IMR-90 (cell line): ENCODE measurements around the gene ABR. TPM values are rescaled to one million over a fixed set of nuclear protein-coding genes. Genes with fewer than 3 reads are reported as not detected.
"Not testable (repeated sequence)": the region's sequence is repeated elsewhere in the genome, so short reads cannot be mapped to it uniquely, and the experiment has no call there.

Experiments used
- ATAC-seq: fragments of 200-7000 bp; cut with Tn5 transposase; 2 replicates; pipeline ENCODE4 v1.9.1; 2020; ENCODE audit warnings: low read depth, mild to moderate bottlenecking, moderate library complexity
- BruUV-seq: library from RNA; stranded (reverse); fragments of 400-500 nt; replicated peaks from 2 replicates; lab custom pipeline; 2021; lab: Mats Ljungman, UMichigan
- CTCF ChIA-PET: fragments of 300-600 bp; formaldehyde crosslinking; extraction: SDS; loops from one replicate; lab custom pipeline; 2021; ENCODE audit warnings: antibody characterized with exemption; lab: Yijun Ruan, JAX
- POLR2A ChIA-PET: fragments of 300-600 bp; sonication (Branson Sonifier 250); formaldehyde crosslinking; loops from one replicate; lab custom pipeline; 2022; ENCODE audit warnings: antibody characterized with exemption; ENCODE audit not compliant: unreplicated experiment; lab: Charles Lee
- DNase-seq: peaks from one replicate; pipeline ENCODE4 v3.0.0; 2013
- H2AFZ ChIP-seq: replicated peaks from 2 replicates; pipeline ENCODE3; 2013; ENCODE audit warnings: low read length, mild to moderate bottlenecking; ENCODE audit not compliant: poor library complexity
- H2AK5ac ChIP-seq: 2 replicates; pipeline ENCODE4 v1.6.1; 2013; ENCODE audit warnings: low read depth, low read length, inconsistent platforms
- H2AK9ac ChIP-seq: replicated peaks from 2 replicates; pipeline ENCODE3; 2013; ENCODE audit warnings: mild to moderate bottlenecking, low read depth, low read length, moderate library complexity; ENCODE audit not compliant: poor library complexity
- H2BK120ac ChIP-seq: 2 replicates; pipeline ENCODE4 v1.6.1; 2013; ENCODE audit warnings: low read depth, low read length, inconsistent platforms
- H2BK15ac ChIP-seq: 3 replicates; pipeline ENCODE4 v1.6.1; 2013; ENCODE audit warnings: low read depth, low read length, inconsistent platforms
- H2BK20ac ChIP-seq: 2 replicates; pipeline ENCODE4 v1.6.1; 2013; ENCODE audit warnings: low read depth, mild to moderate bottlenecking, inconsistent platforms, low read length, moderate library complexity
- H2BK5ac ChIP-seq: 2 replicates; pipeline ENCODE4 v1.6.1; 2013; ENCODE audit warnings: mild to moderate bottlenecking, low read depth, low read length, inconsistent platforms; ENCODE audit not compliant: poor library complexity, severe bottlenecking
- H3K14ac ChIP-seq: replicated peaks from 2 replicates; pipeline ENCODE4 v1.6.1; 2013; ENCODE audit warnings: low read depth, low read length, inconsistent platforms
- H3K18ac ChIP-seq: 2 replicates; pipeline ENCODE4 v1.6.1; 2013; ENCODE audit warnings: low read depth, low read length, control low read depth
- H3K23ac ChIP-seq: 2 replicates; pipeline ENCODE4 v1.6.1; 2013; ENCODE audit warnings: low read depth, low read length, inconsistent platforms
- H3K27ac ChIP-seq: 2 replicates; pipeline ENCODE4 v1.5.1; 2013; ENCODE audit warnings: mild to moderate bottlenecking, control low read depth, low read length; ENCODE audit not compliant: insufficient read depth
- H3K27me3 ChIP-seq: 2 replicates; pipeline ENCODE4 v1.6.1; 2013; ENCODE audit warnings: low read length; ENCODE audit not compliant: control insufficient read depth, insufficient read depth
- H3K36me3 ChIP-seq: 2 replicates; pipeline ENCODE4 v1.6.1; 2013; ENCODE audit warnings: low read length, mixed read lengths; ENCODE audit not compliant: control insufficient read depth, insufficient read depth
- H3K4ac ChIP-seq: 2 replicates; pipeline ENCODE4 v1.6.1; 2013; ENCODE audit warnings: low read depth, low read length, inconsistent platforms
- H3K4me1 ChIP-seq: 2 replicates; pipeline ENCODE4 v1.6.1; 2013; ENCODE audit warnings: low read length, mixed read lengths; ENCODE audit not compliant: control insufficient read depth, insufficient read depth
- H3K4me2 ChIP-seq: 2 replicates; pipeline ENCODE4 v1.6.1; 2013; ENCODE audit warnings: low read depth, mild to moderate bottlenecking, control low read depth, low read length, moderate library complexity
- H3K4me3 ChIP-seq: 2 replicates; pipeline ENCODE4 v1.5.1; 2013; ENCODE audit warnings: low read depth, mild to moderate bottlenecking, control low read depth, low read length, moderate library complexity; ENCODE audit not compliant: insufficient read depth
- H3K56ac ChIP-seq: 2 replicates; pipeline ENCODE4 v1.6.1; 2013; ENCODE audit warnings: low read length, inconsistent platforms; ENCODE audit not compliant: insufficient read depth; ENCODE audit errors: extremely low read depth
- H3K79me1 ChIP-seq, 2 experiments: 2 replicates each; pipeline ENCODE4 v1.6.1; 2013; ENCODE audit warnings: low read length in 2 of 2, inconsistent platforms in 1 of 2, low read depth in 1 of 2
- H3K9ac ChIP-seq: 2 replicates; pipeline ENCODE4 v1.6.1; 2013; ENCODE audit warnings: low read depth, low read length, control low read depth
- H3K9me1 ChIP-seq: 2 replicates; pipeline ENCODE4 v1.6.1; 2013; ENCODE audit warnings: low read length, inconsistent platforms; ENCODE audit not compliant: insufficient read depth
- H3K9me3 ChIP-seq: 2 replicates; pipeline ENCODE4 v1.6.1; 2013; ENCODE audit warnings: low read length; ENCODE audit not compliant: control insufficient read depth, insufficient read depth
- H4K20me1 ChIP-seq: 2 replicates; pipeline ENCODE4 v1.6.1; 2013; ENCODE audit warnings: low read length, inconsistent platforms; ENCODE audit not compliant: insufficient read depth
- H4K5ac ChIP-seq: 2 replicates; pipeline ENCODE4 v1.6.1; 2013; ENCODE audit warnings: mild to moderate bottlenecking, low read depth, low read length, control low read depth
- H4K8ac ChIP-seq, 2 experiments: 2 replicates each; pipeline ENCODE4 v1.6.1; 2013; ENCODE audit warnings: low read depth in 2 of 2, low read length in 2 of 2, control low read depth in 1 of 2, inconsistent platforms in 1 of 2
- H4K91ac ChIP-seq: 2 replicates; pipeline ENCODE4 v1.6.1; 2013; ENCODE audit warnings: low read depth, low read length, inconsistent platforms; ENCODE audit not compliant: insufficient read depth
- WGBS, 2 experiments: methylation state at CpG; one replicate each; pipeline versions ENCODE4 v1.1.5 to v1.1.7; 2013; ENCODE audit warnings: missing lambda C conversion rate in 2 of 2; ENCODE audit not compliant: insufficient read length in 1 of 2; ENCODE audit errors: extremely low coverage in 2 of 2; 5-methylcytosine and 5-hydroxymethylcytosine counted together
- dilution Hi-C: fragments of 300-500 bp; cut with HindIII; formaldehyde crosslinking; loops from one replicate; pipeline ENCODE4 v1.14.3; 2018; ENCODE audit warnings: low sequenced_read_pairs; ENCODE audit not compliant: unreplicated experiment
- in situ Hi-C: fragments of 300-500 bp; cut with MboI; formaldehyde crosslinking; loops from 3 replicates; pipeline ENCODE4 v1.14.3; 2019; ENCODE audit warnings: low sequenced_read_pairs, inconsistent platforms, mixed read lengths
- intact Hi-C: fragments of 100-400 bp; cut with micrococcal nuclease; formaldehyde crosslinking; loops from 2 replicates; pipeline ENCODE4 v1.10.0; 2022
- polyA plus RNA-seq, 3 experiments: library from polyadenylated mRNA; depleted of rRNA; stranded (reverse); fragments of >200 nt; gene quantifications; 2 replicates each; pipeline ENCODE4 v1.2.3, GENCODE V29; 2012; ENCODE audit warnings: low replicate concordance in 1 of 3
- total RNA-seq: library from RNA; depleted of rRNA; stranded (reverse); fragments of >200 nt; gene quantifications from 2 replicates; pipeline ENCODE4 v1.2.3, GENCODE V29; 2012

Gene ABR
- total and polyA plus RNA-seq, 2 of the 4 experiments (the other 2 are of a cell fraction) = 28.3 to 79.7 TPM

DNA sequence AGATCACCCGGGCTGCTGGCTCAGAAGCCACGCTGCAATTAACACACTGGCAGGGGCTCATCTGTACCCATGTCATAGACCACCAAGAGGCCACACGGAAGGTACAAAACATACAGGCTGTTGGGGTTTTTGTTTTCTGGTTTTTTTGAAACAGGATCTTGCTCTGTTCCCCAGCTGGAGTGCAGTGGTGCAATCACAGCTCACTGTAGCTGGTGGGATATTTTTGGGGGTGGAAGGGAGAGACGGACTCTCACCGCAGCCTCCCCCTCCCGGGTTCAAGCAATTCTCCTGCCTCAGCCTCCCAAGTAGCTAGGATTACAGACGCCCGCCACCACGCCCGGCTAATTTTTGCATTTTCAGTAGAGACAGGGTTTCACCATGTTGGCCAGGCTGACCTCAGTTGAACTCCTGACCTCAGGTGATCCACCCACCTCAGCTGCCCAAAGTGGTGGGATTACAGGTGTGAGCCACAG is 19.5 kb upstream of the ABR start:
- H3K56ac ChIP-seq, H3K4me1 ChIP-seq, H3K9ac ChIP-seq, H3K4me3 ChIP-seq, DNase-seq, BruUV-seq, intact Hi-C loops, H4K20me1 ChIP-seq, H2BK120ac ChIP-seq, ATAC-seq, H4K91ac ChIP-seq, H3K23ac ChIP-seq, in situ Hi-C loops, H3K27ac ChIP-seq, H4K5ac ChIP-seq, H2AK5ac ChIP-seq, H2BK20ac ChIP-seq, H3K27me3 ChIP-seq, H3K9me1 ChIP-seq, H2AK9ac ChIP-seq, H3K18ac ChIP-seq, H4K8ac ChIP-seq, H3K14ac ChIP-seq, POLR2A ChIA-PET, H3K4ac ChIP-seq, H2BK5ac ChIP-seq, H3K79me1 ChIP-seq, dilution Hi-C loops, H2BK15ac ChIP-seq, H3K4me2 ChIP-seq, H2AFZ ChIP-seq, H3K36me3 ChIP-seq, H3K9me3 ChIP-seq: not testable (repeated sequence)
- CTCF ChIA-PET = interaction anchor here (0.6 kb wide), 1 partner anchor 228 kb away, joined by 5 read pairs; no protein-coding TSS in a partner anchor
- WGBS, 2 experiments = 81% methylated on average over 5 of the region's 10 CpGs; no CpG with 5 or more reads in 1 of the 2 experiments
